GM18951 (cell line): ENCODE measurements around the gene CD8B.
"Not testable (repeated sequence)": the region's sequence is repeated elsewhere in the genome, so short reads cannot be mapped to it uniquely, and the experiment has no call there.

Experiments
- in situ Hi-C: fragments of 300-500 bp; cut with MboI; formaldehyde crosslinking; loops from one replicate; pipeline ENCODE4 v1.12.0; 2022; ENCODE audit warnings: low sequenced_read_pairs, mixed read lengths, inconsistent platforms; ENCODE audit not compliant: unreplicated experiment

CD8B gene

DNA sequence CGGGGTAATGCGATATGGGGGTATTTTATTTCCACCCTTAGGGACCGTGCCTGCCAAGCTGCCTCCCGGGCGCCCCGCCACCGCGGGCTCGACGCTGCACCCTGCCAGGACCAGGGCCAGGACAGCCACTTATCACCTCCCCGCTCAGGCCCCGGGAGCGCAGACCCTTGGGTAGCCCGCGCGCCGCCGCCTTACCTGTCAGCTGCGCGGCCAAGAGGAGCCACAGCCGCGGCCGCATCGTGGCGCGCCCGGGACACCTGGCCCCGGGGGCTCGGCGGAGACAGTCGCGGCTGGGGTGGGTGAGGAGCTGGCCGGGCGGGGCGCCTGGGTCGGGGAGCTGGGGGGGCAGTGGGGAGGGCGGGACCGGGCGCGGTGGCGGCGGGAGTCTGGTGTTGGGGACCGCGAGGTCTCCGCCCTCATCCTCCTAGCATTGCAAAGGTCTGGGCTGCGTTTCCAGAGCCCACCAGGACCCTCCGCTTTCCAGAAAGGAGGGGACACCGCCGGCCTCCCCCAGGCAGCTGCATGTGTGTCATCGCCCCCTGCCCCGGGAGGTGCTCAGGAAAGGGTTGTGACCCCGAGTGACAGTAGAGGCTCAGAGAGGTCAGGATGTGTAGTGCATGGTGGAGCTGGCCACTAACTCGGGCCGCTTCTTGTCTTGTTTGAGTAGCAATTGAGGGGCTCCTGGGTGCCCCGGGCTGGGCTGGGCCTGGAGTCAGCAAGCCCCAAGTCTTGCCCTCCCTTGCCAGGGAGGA, at the start of gene CD8B:
TSS of gene CD8B (minus strand) at position 259 of the 752 bp plus-strand sequence. CDS start at position 238, 21 bp downstream.
- in situ Hi-C loops, result not testable (repeated sequence)

DNA sequence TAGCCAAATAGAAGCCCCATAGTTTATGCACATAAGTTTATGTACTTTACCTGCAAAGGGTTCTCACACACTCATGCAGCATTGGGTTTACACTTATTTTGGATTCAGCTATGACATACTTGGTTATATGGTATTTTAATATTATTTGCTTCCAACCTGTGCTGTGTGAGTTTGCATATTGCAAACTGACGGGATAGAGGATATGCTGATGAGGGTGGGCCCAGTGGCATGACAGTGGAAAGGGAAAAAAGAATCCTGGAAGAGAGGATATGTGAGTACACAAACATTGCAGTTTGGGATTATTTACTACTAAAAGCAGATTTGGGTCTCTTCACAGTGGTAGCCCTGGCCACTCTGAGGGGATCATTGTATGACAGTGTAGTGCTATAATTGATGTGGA, 44.2 kb upstream of the CD8B start:
- in situ Hi-C loops, result loop anchor here (25.0 kb wide), 1 partner anchor 1081 kb away; no protein-coding TSS in a partner anchor

DNA sequence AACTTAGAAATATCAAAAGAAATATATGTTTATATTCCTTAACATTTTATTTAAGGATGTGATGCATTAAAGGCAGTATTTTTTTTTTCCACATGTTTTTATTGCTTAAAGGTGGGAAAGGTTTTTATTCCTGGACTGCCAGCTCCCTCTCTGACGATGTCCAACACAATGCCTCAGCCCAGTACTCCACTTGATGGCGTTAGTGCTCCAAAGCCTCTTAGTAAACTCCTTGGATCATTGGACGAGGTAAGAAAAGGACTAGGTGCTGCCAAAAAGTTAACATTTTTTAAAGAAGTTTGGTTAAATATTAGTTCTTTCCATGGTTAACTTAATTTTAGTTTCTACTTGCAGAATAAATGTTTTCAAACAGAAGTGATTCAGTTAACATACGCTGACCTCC, 39.0 kb upstream of the CD8B start:
- in situ Hi-C loops, result loop anchor here (25.0 kb wide), 1 partner anchor 1087 kb away; no protein-coding TSS in a partner anchor

DNA sequence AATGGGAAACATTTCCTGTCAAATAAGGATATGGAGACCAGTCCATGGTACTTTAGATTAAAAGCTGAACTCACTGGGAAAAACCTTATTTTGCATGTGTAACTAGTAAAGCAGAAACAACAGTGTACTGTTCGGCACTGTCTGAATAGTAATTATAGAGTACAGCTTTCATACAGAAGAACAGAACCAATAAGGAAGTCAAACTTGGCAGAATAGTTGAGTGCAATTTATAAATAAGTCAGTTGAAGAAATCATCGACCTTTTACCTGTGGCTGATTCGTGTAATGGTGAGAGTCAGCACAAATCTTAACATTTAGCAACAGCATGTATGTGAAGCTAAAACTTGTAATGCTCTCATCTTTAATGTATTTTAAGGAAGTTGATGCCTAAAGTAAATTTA, 24.3 kb upstream of the CD8B start:
- in situ Hi-C loops, result not testable (repeated sequence)

DNA sequence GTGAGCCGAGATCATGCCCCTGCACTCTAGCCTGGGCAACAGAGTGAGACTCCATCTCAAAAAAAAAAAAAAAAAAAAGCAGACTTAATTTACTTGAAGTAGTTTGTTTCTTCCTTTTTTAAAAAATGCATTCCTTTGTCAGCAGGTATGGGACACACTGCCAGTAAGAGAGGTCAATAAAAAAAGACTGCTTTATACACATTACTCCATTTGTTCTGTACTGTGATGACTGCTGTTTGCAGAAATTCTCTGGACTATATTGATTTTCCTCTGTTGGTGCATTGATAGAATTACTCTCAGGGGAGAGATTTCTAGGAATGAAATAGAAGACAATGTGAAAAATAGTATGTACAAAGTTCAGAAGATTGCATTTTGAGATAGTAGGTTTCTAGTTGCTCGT, 21.2 kb upstream of the CD8B start:
- in situ Hi-C loops, result not testable (repeated sequence)

DNA sequence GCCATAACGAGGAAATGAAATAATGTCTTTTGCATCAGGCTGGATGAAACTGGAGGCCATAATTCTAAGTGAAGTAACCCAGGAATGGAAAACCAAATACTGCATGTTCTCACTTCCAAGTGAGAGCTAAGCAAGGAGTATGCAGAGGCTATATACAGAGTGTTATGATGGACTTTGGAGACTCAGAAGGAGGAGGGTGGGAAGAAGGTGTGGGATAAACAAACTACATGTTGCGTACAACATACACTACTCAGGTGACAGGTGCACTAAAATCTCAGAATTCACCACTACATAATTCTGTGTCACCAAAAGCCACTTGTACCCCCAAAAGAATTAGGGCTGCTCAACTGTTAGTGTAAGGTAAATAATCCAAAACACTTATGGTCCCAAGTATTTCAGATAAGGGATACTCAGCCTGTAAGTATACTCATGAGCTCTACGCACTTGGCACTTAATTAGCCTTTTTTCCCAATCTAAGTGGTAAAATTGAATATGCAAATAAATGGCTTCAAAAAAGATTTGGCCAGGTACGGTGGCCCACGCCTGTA, 20.5 kb upstream of the CD8B start:
- in situ Hi-C loops, result not testable (repeated sequence)

DNA sequence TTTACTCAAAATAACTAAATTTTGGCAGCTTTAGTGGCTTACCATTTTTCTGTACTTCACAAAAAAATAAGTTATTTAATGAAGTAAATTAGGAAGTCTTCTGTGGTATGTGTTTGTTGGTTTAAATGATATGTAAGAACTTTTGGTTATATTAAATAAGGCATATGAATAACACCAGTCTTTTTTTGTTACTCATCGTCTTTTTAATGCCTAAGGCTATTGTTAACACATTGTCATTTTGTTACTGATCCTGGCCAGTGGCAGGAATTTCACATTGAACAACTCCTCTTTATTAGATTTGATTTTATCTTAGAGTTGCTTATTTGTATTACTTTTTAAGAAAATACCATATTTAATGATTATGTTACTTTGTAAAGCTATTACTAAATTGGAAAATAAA, 17.3 kb upstream of the CD8B start:
- in situ Hi-C loops, result not testable (repeated sequence)

DNA sequence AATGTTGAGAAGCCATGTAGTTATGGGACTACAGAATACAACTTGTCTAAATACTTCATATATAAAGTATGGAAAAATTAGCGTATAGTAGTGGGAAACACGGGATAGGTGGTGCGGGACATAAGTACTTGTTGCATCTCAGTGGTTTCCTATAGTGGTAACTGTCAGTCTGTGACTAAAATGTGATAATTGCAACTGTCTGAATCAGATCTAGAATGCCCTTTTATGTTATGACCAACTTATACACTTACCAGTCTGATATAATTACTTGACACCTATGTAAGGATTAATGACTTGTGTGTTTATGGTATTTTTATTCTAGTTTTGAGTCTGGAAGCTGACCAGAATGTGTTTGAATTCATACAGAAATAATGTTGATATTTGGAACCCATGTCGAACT, 9.3 kb upstream of the CD8B start:
- in situ Hi-C loops, result not testable (repeated sequence)

DNA sequence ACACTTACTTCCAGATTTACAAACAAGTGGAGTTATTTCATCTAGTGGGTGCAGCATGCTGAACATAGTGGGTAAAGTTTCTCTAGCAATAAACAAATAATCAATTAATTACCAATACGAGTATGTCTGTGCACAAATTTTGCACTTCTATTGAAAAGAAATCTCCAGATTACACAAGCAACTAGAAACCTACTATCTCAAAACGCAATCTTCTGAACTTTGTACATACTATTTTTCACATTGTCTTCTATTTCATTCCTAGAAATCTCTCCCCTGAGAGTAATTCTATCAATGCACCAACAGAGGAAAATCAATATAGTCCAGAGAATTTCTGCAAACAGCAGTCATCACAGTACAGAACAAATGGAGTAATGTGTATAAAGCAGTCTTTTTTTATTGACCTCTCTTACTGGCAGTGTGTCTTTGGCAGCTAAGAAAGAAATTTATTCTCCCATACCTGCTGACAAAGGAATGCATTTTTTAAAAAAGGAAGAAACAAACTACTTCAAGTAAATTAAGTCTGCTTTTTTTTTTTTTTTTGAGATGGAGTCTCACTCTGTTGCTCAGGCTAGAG, 7.3 kb upstream of the CD8B start:
- in situ Hi-C loops, result not testable (repeated sequence)

DNA sequence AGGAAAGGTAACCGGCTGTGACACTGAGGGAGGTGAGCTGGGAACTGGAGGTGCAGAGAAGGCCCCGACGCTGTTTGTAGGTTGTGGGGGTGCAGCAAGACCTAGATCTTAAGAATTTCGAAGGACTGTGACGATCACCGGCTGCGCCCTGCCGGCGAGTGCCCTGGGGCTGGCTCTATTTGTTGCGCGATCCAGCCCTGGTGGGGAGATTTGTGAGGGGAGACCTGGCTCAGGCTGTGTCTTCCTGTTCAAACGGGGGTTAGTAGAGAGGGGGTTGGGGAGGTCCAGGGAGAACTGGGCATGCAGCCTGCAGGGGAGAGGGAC, 656 bp upstream of the CD8B start:
- in situ Hi-C loops, result not testable (repeated sequence)

DNA sequence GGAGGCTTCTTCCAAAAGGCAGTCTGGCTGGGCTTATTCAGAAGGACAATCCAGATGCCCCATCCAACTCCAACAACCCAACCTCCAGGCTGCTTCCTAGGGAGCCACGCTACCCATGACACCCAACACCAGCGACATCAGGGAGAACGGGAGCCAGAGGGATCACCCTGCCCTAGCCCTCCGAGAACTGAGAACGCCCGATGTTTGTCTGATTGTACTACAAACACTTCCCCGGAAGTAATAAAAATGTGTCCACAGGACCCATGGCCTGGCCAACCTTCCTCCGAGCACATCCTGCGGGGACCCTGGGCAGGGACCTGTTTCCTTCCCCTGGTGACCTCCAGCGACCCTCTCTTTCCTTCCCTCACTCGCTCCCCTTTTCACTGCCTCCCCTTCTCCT, 511 bp downstream of the CD8B start:
- in situ Hi-C loops, result not testable (repeated sequence)

DNA sequence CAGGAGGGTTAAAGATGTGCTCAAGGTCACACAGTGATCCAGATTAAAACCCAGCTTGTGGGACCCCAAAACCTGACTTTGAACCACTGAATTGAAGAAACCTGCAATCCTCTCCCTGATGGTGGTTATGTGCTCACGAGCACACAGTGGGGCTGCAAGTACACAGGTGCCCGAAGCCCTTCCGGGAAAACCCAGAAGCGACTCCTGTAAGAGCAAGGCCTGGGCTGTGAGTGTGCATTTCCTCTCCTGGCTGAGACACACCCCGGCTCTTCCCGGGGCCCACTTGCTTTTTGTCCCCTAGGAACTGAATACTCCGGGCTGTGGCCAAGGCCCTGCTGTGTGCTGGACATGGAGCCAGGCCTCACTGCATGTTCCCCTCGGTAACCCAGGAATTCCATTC, 1.1 kb downstream of the CD8B start:
- in situ Hi-C loops, result not testable (repeated sequence)

DNA sequence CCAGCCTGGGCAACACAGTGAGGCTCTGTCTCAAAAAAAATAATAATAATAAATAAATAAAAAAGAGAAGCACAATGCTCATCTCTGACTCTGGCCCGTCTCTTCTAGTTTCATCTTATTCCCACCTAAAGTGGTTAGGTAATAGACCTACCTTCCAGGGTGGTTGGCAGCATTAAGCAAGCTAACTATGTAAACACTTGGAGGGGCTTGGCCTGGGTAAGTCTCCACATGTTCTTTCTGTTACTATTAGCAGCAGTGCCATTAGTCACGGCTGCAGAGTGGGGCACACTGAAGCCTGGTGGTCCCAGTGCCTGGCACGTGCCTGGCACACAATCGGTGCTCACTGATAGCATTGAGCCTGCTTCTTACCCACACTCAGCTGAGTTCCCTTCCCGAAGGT, 4.0 kb downstream of the CD8B start:
- in situ Hi-C loops, result not testable (repeated sequence)

DNA sequence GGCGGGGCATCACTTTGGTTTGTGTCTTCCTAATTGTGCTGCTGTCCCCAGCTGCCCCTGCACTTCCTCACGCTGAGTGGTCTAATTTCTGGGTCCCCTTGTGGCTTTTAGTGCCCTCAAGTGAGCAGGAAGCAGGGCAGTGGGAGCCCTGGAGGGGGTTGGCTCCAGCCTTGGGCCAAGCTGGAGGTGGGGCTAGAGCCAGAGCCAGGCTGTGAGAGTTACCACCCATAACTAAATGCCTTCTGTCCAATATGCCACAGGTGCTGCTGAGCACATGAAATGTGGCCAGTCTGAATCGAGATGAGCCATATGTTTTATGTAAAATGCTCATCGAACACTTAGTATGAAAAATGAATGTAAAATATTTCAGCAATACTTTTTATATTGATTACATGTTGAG, 5.2 kb downstream of the CD8B start:
- in situ Hi-C loops, result not testable (repeated sequence)

DNA sequence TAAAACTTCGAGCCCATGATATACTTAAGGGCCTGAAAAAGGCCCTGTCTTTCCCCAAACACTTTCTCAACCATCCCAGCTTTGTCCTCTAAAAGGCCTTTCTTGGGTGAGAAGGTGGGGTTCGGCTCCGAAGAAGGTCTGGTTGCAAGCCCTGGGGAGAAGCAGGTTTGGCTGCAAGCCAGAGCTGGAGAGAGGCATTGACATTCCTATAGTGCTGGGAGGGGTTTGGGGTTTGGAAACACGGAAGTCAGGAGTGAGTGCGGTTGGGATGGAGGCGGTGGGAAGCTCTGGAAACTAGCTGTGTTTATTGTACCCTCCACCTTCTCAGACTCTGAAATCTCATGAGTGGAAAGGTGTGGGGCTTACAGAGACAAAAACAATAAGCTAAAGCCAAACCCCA, 5.7 kb downstream of the CD8B start:
- in situ Hi-C loops, result not testable (repeated sequence)

DNA sequence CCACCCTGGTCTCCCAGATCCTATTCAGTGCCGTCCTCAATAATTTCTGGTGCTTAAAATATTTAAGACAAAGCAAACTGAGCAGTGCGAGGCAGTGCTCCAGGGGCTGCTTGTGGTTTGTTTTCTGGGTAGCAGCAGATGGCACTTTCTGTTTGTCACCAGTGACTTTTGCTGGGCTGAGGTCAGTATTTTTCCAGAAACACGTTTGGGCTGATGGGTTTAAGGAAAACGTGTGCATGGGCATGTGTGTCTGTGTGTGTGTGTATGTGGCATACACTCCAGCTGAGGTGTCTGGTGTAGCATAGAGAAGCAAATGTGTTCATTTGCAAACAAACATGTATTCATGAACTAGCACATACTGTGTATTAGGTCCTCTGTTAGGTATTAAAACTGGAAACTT, 10.1 kb downstream of the CD8B start:
- in situ Hi-C loops, result not testable (repeated sequence)

DNA sequence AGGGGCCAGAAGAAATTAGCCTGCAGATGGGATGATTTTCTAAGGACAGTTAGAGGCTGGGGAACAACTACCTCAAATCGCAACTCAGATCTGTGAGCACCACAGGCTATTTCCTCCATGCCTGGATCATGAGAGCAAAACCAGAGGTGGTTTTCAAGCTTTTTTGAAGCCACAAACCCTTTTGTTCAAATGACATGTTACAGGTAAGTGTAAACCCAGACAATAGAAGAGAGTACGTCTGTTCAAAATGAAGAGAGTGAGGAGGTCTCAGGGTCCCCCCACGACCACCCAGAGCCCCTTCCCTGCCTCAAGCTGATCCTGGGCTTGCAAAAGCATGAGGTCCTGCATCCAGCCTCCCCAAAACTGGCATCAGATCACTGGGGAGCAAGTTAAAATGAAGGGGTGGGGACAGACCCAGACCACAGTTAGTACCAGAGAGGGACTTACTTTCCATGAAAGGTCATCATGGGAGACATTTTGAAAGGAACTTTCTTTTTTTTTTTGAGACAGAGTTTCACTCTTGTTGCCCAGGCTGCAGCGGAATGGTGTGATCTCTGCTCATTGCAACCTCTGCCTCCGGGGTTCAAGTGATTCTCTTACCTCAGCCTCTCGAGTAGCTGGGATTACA, 19.0 kb downstream of the CD8B start:
- in situ Hi-C loops, result not testable (repeated sequence)

DNA sequence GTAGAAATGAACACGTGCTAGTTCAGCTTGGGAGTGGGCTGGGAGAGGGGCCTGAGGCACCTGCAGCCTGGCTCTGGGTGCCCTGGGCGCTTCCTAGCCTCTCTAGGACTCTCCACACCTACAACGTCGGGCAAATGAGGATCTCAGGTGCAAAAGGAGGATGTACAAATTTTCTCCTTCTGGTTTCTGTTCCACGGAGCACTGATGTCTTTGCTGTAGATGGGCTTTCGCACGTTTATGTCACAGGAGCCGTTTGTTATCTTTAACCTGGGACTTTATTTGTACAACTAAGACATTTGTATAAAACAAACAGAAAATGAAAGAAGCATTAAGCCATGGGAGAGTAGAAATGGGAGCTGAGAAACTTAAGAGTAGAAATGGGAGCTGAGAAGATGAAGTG, 20.4 kb downstream of the CD8B start:
- in situ Hi-C loops, result not testable (repeated sequence)

DNA sequence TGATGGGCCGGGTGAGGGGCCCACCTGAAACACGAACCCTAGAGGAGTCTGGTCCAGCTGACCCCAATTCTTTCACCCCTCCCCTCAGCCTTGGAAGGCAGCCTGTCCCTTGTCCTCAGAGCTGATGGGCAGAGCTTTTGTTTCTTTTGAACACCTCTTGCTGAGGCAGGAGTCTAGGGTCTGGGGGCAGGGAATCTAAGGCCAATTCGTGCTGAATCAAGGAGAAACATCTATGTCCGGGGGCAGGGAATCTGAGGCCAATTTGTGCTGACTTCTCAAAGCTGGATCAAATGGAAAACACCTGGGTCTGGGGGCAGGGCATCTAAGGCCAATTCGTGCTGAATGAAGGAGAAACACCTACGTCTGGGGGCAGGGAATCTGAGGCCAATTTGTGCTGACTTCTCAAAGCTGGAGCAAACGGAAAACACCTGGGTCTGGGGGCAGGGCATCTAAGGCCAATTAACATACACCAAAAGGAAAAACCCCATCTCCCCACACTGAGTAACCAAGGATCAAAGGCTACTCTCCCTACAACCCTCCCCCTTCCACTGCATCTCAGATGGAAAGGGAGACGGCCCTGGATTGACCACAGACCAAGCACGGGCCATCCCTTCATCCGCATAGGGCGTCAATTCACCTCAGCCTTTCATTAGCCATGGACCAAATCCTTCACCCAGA, 21.7 kb downstream of the CD8B start:
- in situ Hi-C loops, result not testable (repeated sequence)

DNA sequence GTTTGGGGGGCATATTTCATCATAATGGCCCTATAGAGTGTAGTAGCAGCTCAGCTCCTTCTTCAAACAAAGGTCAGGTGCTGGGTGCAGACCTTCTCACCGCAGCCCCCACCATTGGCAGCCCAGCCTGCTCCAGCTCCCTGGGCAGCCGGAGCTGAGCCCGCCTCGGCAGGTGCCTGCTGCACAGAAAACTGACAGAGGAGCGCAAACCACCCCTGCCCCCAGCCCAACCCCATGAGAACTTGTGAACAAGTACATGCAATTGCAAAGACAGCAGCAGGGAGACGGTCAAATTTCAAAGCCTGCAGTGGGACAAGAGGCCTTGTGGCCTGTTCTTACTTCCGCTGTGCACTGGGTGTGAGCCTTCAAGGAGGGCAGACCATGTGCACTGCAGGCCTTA, 22.2 kb downstream of the CD8B start:
- in situ Hi-C loops, result not testable (repeated sequence)
